IMR-90 (cell line): ENCODE results near the gene CPED1. TPM values are rescaled to one million over a fixed set of nuclear protein-coding genes. Genes with fewer than 3 reads are reported as not detected.
"Not testable (repeated sequence)": the region's sequence is repeated elsewhere in the genome, so short reads cannot be mapped to it uniquely, and the experiment has no call there.

Experiments used
- ATAC-seq: fragments of 200-7000 bp; cut with Tn5 transposase; 2 replicates; pipeline ENCODE4 v1.9.1; 2020; ENCODE audit warnings: low read depth, mild to moderate bottlenecking, moderate library complexity
- BruUV-seq: library from RNA; stranded (reverse); fragments of 400-500 nt; replicated peaks from 2 replicates; lab custom pipeline; 2021; lab: Mats Ljungman, UMichigan
- CTCF ChIA-PET: fragments of 300-600 bp; formaldehyde crosslinking; extraction: SDS; loops from one replicate; lab custom pipeline; 2021; ENCODE audit warnings: antibody characterized with exemption; lab: Yijun Ruan, JAX
- POLR2A ChIA-PET: fragments of 300-600 bp; sonication (Branson Sonifier 250); formaldehyde crosslinking; loops from one replicate; lab custom pipeline; 2022; ENCODE audit warnings: antibody characterized with exemption; ENCODE audit not compliant: unreplicated experiment; lab: Charles Lee
- DNase-seq: peaks from one replicate; pipeline ENCODE4 v3.0.0; 2013
- H2AFZ ChIP-seq: replicated peaks from 2 replicates; pipeline ENCODE3; 2013; ENCODE audit warnings: low read length, mild to moderate bottlenecking; ENCODE audit not compliant: poor library complexity
- H2AK5ac ChIP-seq: 2 replicates; pipeline ENCODE4 v1.6.1; 2013; ENCODE audit warnings: low read depth, low read length, inconsistent platforms
- H2AK9ac ChIP-seq: replicated peaks from 2 replicates; pipeline ENCODE3; 2013; ENCODE audit warnings: mild to moderate bottlenecking, low read depth, low read length, moderate library complexity; ENCODE audit not compliant: poor library complexity
- H2BK120ac ChIP-seq: 2 replicates; pipeline ENCODE4 v1.6.1; 2013; ENCODE audit warnings: low read depth, low read length, inconsistent platforms
- H2BK15ac ChIP-seq: 3 replicates; pipeline ENCODE4 v1.6.1; 2013; ENCODE audit warnings: low read depth, low read length, inconsistent platforms
- H2BK20ac ChIP-seq: 2 replicates; pipeline ENCODE4 v1.6.1; 2013; ENCODE audit warnings: low read depth, mild to moderate bottlenecking, inconsistent platforms, low read length, moderate library complexity
- H2BK5ac ChIP-seq: 2 replicates; pipeline ENCODE4 v1.6.1; 2013; ENCODE audit warnings: mild to moderate bottlenecking, low read depth, low read length, inconsistent platforms; ENCODE audit not compliant: poor library complexity, severe bottlenecking
- H3K14ac ChIP-seq: replicated peaks from 2 replicates; pipeline ENCODE4 v1.6.1; 2013; ENCODE audit warnings: low read depth, low read length, inconsistent platforms
- H3K18ac ChIP-seq: 2 replicates; pipeline ENCODE4 v1.6.1; 2013; ENCODE audit warnings: low read depth, low read length, control low read depth
- H3K23ac ChIP-seq: 2 replicates; pipeline ENCODE4 v1.6.1; 2013; ENCODE audit warnings: low read depth, low read length, inconsistent platforms
- H3K27ac ChIP-seq: 2 replicates; pipeline ENCODE4 v1.5.1; 2013; ENCODE audit warnings: mild to moderate bottlenecking, control low read depth, low read length; ENCODE audit not compliant: insufficient read depth
- H3K27me3 ChIP-seq: 2 replicates; pipeline ENCODE4 v1.6.1; 2013; ENCODE audit warnings: low read length; ENCODE audit not compliant: control insufficient read depth, insufficient read depth
- H3K36me3 ChIP-seq: 2 replicates; pipeline ENCODE4 v1.6.1; 2013; ENCODE audit warnings: low read length, mixed read lengths; ENCODE audit not compliant: control insufficient read depth, insufficient read depth
- H3K4ac ChIP-seq: 2 replicates; pipeline ENCODE4 v1.6.1; 2013; ENCODE audit warnings: low read depth, low read length, inconsistent platforms
- H3K4me1 ChIP-seq: 2 replicates; pipeline ENCODE4 v1.6.1; 2013; ENCODE audit warnings: low read length, mixed read lengths; ENCODE audit not compliant: control insufficient read depth, insufficient read depth
- H3K4me2 ChIP-seq: 2 replicates; pipeline ENCODE4 v1.6.1; 2013; ENCODE audit warnings: low read depth, mild to moderate bottlenecking, control low read depth, low read length, moderate library complexity
- H3K4me3 ChIP-seq: 2 replicates; pipeline ENCODE4 v1.5.1; 2013; ENCODE audit warnings: low read depth, mild to moderate bottlenecking, control low read depth, low read length, moderate library complexity; ENCODE audit not compliant: insufficient read depth
- H3K56ac ChIP-seq: 2 replicates; pipeline ENCODE4 v1.6.1; 2013; ENCODE audit warnings: low read length, inconsistent platforms; ENCODE audit not compliant: insufficient read depth; ENCODE audit errors: extremely low read depth
- H3K79me1 ChIP-seq, 2 experiments: 2 replicates each; pipeline ENCODE4 v1.6.1; 2013; ENCODE audit warnings: low read length in 2 of 2, inconsistent platforms in 1 of 2, low read depth in 1 of 2
- H3K9ac ChIP-seq: 2 replicates; pipeline ENCODE4 v1.6.1; 2013; ENCODE audit warnings: low read depth, low read length, control low read depth
- H3K9me1 ChIP-seq: 2 replicates; pipeline ENCODE4 v1.6.1; 2013; ENCODE audit warnings: low read length, inconsistent platforms; ENCODE audit not compliant: insufficient read depth
- H3K9me3 ChIP-seq: 2 replicates; pipeline ENCODE4 v1.6.1; 2013; ENCODE audit warnings: low read length; ENCODE audit not compliant: control insufficient read depth, insufficient read depth
- H4K20me1 ChIP-seq: 2 replicates; pipeline ENCODE4 v1.6.1; 2013; ENCODE audit warnings: low read length, inconsistent platforms; ENCODE audit not compliant: insufficient read depth
- H4K5ac ChIP-seq: 2 replicates; pipeline ENCODE4 v1.6.1; 2013; ENCODE audit warnings: mild to moderate bottlenecking, low read depth, low read length, control low read depth
- H4K8ac ChIP-seq, 2 experiments: 2 replicates each; pipeline ENCODE4 v1.6.1; 2013; ENCODE audit warnings: low read depth in 2 of 2, low read length in 2 of 2, control low read depth in 1 of 2, inconsistent platforms in 1 of 2
- H4K91ac ChIP-seq: 2 replicates; pipeline ENCODE4 v1.6.1; 2013; ENCODE audit warnings: low read depth, low read length, inconsistent platforms; ENCODE audit not compliant: insufficient read depth
- WGBS, 2 experiments: methylation state at CpG; one replicate each; pipeline versions ENCODE4 v1.1.5 to v1.1.7; 2013; ENCODE audit warnings: missing lambda C conversion rate in 2 of 2; ENCODE audit not compliant: insufficient read length in 1 of 2; ENCODE audit errors: extremely low coverage in 2 of 2; 5-methylcytosine and 5-hydroxymethylcytosine counted together
- dilution Hi-C: fragments of 300-500 bp; cut with HindIII; formaldehyde crosslinking; loops from one replicate; pipeline ENCODE4 v1.14.3; 2018; ENCODE audit warnings: low sequenced_read_pairs; ENCODE audit not compliant: unreplicated experiment
- in situ Hi-C: fragments of 300-500 bp; cut with MboI; formaldehyde crosslinking; loops from 3 replicates; pipeline ENCODE4 v1.14.3; 2019; ENCODE audit warnings: low sequenced_read_pairs, inconsistent platforms, mixed read lengths
- intact Hi-C: fragments of 100-400 bp; cut with micrococcal nuclease; formaldehyde crosslinking; loops from 2 replicates; pipeline ENCODE4 v1.10.0; 2022
- polyA plus RNA-seq, 3 experiments: library from polyadenylated mRNA; depleted of rRNA; stranded (reverse); fragments of >200 nt; gene quantifications; 2 replicates each; pipeline ENCODE4 v1.2.3, GENCODE V29; 2012; ENCODE audit warnings: low replicate concordance in 1 of 3
- total RNA-seq: library from RNA; depleted of rRNA; stranded (reverse); fragments of >200 nt; gene quantifications from 2 replicates; pipeline ENCODE4 v1.2.3, GENCODE V29; 2012

The CPED1 gene
- total and polyA plus RNA-seq, 2 of the 4 experiments (the other 2 are of a cell fraction), result 31.2 to 96.8 TPM

DNA sequence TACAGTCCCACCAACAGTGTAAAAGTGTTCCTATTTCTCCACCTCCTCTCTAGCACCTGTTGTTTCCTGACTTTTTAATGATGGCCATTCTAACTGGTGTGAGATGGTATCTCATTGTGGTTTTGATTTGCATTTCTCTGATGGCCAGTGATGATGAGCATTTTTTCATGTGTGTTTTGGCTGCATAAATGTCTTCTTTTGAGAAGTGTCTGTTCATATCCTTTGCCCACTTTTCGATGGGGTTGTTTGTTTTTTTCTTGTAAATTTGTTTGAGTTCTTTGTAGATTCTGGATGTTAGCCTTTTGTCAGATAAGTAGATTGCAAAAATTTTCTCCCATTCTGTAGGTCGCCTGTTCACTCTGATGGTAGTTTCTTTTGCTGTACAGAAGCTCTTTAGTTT, 79.2 kb downstream of the CPED1 start:
- H3K23ac ChIP-seq, H2AFZ ChIP-seq, POLR2A ChIA-PET, H2AK9ac ChIP-seq, H3K36me3 ChIP-seq, H3K4me1 ChIP-seq, H3K4ac ChIP-seq, H2BK20ac ChIP-seq, dilution Hi-C loops, H3K9ac ChIP-seq, H3K9me1 ChIP-seq, H3K56ac ChIP-seq, H3K4me3 ChIP-seq, H2BK5ac ChIP-seq, intact Hi-C loops, BruUV-seq, H3K14ac ChIP-seq, H4K91ac ChIP-seq, H2AK5ac ChIP-seq, H2BK15ac ChIP-seq, H3K18ac ChIP-seq, H4K8ac ChIP-seq, H3K27me3 ChIP-seq, H4K20me1 ChIP-seq, H4K5ac ChIP-seq, CTCF ChIA-PET, H3K9me3 ChIP-seq, H2BK120ac ChIP-seq, H3K27ac ChIP-seq, in situ Hi-C loops, ATAC-seq, DNase-seq, H3K4me2 ChIP-seq: not testable (repeated sequence)
- H3K79me1 ChIP-seq, result peaks cover 12 to 36% of the 10 kb centered on the region in 2 experiments
- WGBS, 2 experiments, result no CpG with 5 or more reads among the region's 2 CpGs
